Suprapubic skin (tissue), 4 donors: ENCODE measurements around the gene ZDHHC11B. TPM values are rescaled to one million over a fixed set of nuclear protein-coding genes. Genes with fewer than 3 reads are reported as not detected.
"Not testable (repeated sequence)": the region's sequence is repeated elsewhere in the genome, so short reads cannot be mapped to it uniquely, and the experiment has no call there.

Experiments
- DNase-seq, 2 donors: peaks; one replicate each; pipeline ENCODE4 v3.0.0-alpha.2; 2019; ENCODE audit warnings: low spot score in 2 of 2
- H3K27ac ChIP-seq: fragments of 200-600 bp; sonication (generic); one replicate; pipeline ENCODE4 v1.5.1; 2019
- H3K27me3 ChIP-seq: fragments of 200-600 bp; sonication (generic); one replicate; pipeline ENCODE4 v1.5.1; 2019
- H3K36me3 ChIP-seq: fragments of 200-600 bp; sonication (generic); one replicate; pipeline ENCODE4 v1.5.1; 2019
- H3K4me1 ChIP-seq: fragments of 200-600 bp; sonication (generic); one replicate; pipeline ENCODE4 v1.5.1; 2019
- H3K4me3 ChIP-seq: fragments of 200-600 bp; sonication (generic); one replicate; pipeline ENCODE4 v1.5.1; 2019; ENCODE audit warnings: mild to moderate bottlenecking
- H3K9me3 ChIP-seq: fragments of 200-600 bp; sonication (generic); one replicate; pipeline ENCODE4 v1.5.1; 2019
- CTCF ChIP-seq, 2 donors: fragments of 200-600 bp in 1 of 2; fragments of 450-650 bp in 1 of 2; sonication (generic) in 1 of 2; IDR thresholded peaks; one replicate each; pipeline ENCODE4 v1.5.1; 2016 to 2019; ENCODE audit warnings: antibody characterized with exemption in 2 of 2, mild to moderate bottlenecking in 1 of 2, moderate library complexity in 1 of 2
- EP300 ChIP-seq: sonication (generic); formaldehyde crosslinking; IDR thresholded peaks from one replicate; pipeline ENCODE4 v1.6.1; 2017; ENCODE audit warnings: antibody characterized with exemption
- POLR2A ChIP-seq, 2 donors: fragments of 450-650 bp; IDR thresholded peaks; one replicate each; pipeline ENCODE4 v1.6.1; 2017; ENCODE audit warnings: antibody characterized with exemption in 2 of 2, mild to moderate bottlenecking in 2 of 2, moderate library complexity in 2 of 2
- POLR2AphosphoS5 ChIP-seq, 3 donors: sonication (generic); formaldehyde crosslinking; IDR thresholded peaks; one replicate each; pipeline ENCODE4 v1.6.1; 2017; ENCODE audit warnings: antibody characterized with exemption in 3 of 3
- WGBS: methylation state at CpG from one replicate; pipeline ENCODE4 v1.1.5; 2018; 5-methylcytosine and 5-hydroxymethylcytosine counted together
- total RNA-seq, 4 donors: library from RNA; depleted of rRNA; stranded (reverse); fragments of >200 nt; gene quantifications; one replicate each; pipeline ENCODE4 v1.1.0, GENCODE V29; 2016

Gene ZDHHC11B
- total RNA-seq, 4 donors from 2014 or later: 9.3 to 35.2 (median 19.4) TPM

- H3K27me3 ChIP-seq: no peaks in the 10 kb centered on the region
- no peak overlapping the region for H3K27ac ChIP-seq
- peak in 1 of 2 donors; percentile 77 for DNase-seq
- H3K9me3 ChIP-seq: no peaks in the 10 kb centered on the region
- peaks cover under 1% of the 10 kb centered on the region for H3K4me1 ChIP-seq
- H3K36me3 ChIP-seq: no peaks in the 10 kb centered on the region
- 79% methylated on average over 10 of the region's 13 CpGs for WGBS
- H3K4me3 ChIP-seq: no peak overlapping the region
- TF ChIP-seq EP300 (no peak), POLR2A (IDR thresholded peaks at IDR 0.05) (no peak), CTCF (IDR thresholded peaks at IDR 0.05) (no peak), POLR2AphosphoS5 (IDR thresholded peaks at IDR 0.05) (no peak)
Measured at GRCh38 chr5:751496-751895, 33.0 kb downstream of the ZDHHC11B start.

GRCh38 chr5:750226-750625 lies 34.3 kb downstream of the ZDHHC11B start:
- not testable (repeated sequence) for H3K9me3 ChIP-seq, H3K27me3 ChIP-seq, H3K27ac ChIP-seq, H3K4me3 ChIP-seq, H3K36me3 ChIP-seq, DNase-seq, H3K4me1 ChIP-seq
- WGBS: 90% methylated on average over 18 of the region's 19 CpGs

GRCh38 chr5:749101-749670 lies 35.3 kb downstream of the ZDHHC11B start:
- H3K4me1 ChIP-seq: no peaks in the 10 kb centered on the region
- no peak overlapping the region for H3K27ac ChIP-seq
- WGBS: 90% methylated on average over 12 of the region's 14 CpGs
- H3K27me3 ChIP-seq: no peaks in the 10 kb centered on the region
- no peaks in the 10 kb centered on the region for H3K9me3 ChIP-seq
- peaks cover 3% of the 10 kb centered on the region for H3K36me3 ChIP-seq
- no peak overlapping the region for H3K4me3 ChIP-seq
- no peak for DNase-seq
- no peak for TF ChIP-seq CTCF (IDR thresholded peaks at IDR 0.05)
- TF ChIP-seq POLR2AphosphoS5 (IDR thresholded peaks at IDR 0.05): no peak
- no peak for TF ChIP-seq EP300
- TF ChIP-seq POLR2A (IDR thresholded peaks at IDR 0.05): no peak

- H3K36me3 ChIP-seq, H3K27me3 ChIP-seq, H3K4me1 ChIP-seq, H3K4me3 ChIP-seq, DNase-seq, H3K27ac ChIP-seq, H3K9me3 ChIP-seq: not testable (repeated sequence)
- 80% methylated on average over 17 of the region's 18 CpGs for WGBS
Measured at GRCh38 chr5:748011-748980, 36.2 kb downstream of the ZDHHC11B start.

- not testable (repeated sequence) for H3K9me3 ChIP-seq, H3K4me1 ChIP-seq, DNase-seq, H3K4me3 ChIP-seq, H3K27me3 ChIP-seq, H3K36me3 ChIP-seq, H3K27ac ChIP-seq
- WGBS: 84% methylated on average over 6 of the region's 9 CpGs
Measured at GRCh38 chr5:747303-747844, 37.2 kb downstream of the ZDHHC11B start.

- 87% methylated on average over 11 of the region's 11 CpGs for WGBS
- no peak for TF ChIP-seq POLR2AphosphoS5 (IDR thresholded peaks at IDR 0.05)
- no peak for TF ChIP-seq EP300
- no peak for TF ChIP-seq CTCF (IDR thresholded peaks at IDR 0.05)
- no peak for DNase-seq
- Histone ChIP-seq H3K27me3 (no peaks in the 10 kb centered on the region), H3K4me1 (no peaks in the 10 kb centered on the region), H3K4me3 (no peak overlapping the region), H3K9me3 (no peaks in the 10 kb centered on the region), H3K27ac (no peak overlapping the region), H3K36me3 (peaks cover 6% of the 10 kb centered on the region)
Measured at GRCh38 chr5:746258-746761, 38.2 kb downstream of the ZDHHC11B start.

- H3K27me3 ChIP-seq, H3K9me3 ChIP-seq, H3K27ac ChIP-seq, H3K36me3 ChIP-seq, H3K4me3 ChIP-seq, DNase-seq, H3K4me1 ChIP-seq: not testable (repeated sequence)
- WGBS: 92% methylated on average over 19 of the region's 23 CpGs
Measured at GRCh38 chr5:745272-746142, 39.0 kb downstream of the ZDHHC11B start.

GRCh38 chr5:743696-744404 lies 40.7 kb downstream of the ZDHHC11B start:
- H3K4me1 ChIP-seq, H3K4me3 ChIP-seq, DNase-seq, H3K27me3 ChIP-seq, H3K9me3 ChIP-seq, H3K27ac ChIP-seq, H3K36me3 ChIP-seq: not testable (repeated sequence)
- WGBS: 87% methylated on average over 11 of the region's 11 CpGs

- H3K4me3 ChIP-seq, H3K36me3 ChIP-seq, H3K4me1 ChIP-seq, H3K27me3 ChIP-seq, DNase-seq, H3K27ac ChIP-seq, H3K9me3 ChIP-seq: not testable (repeated sequence)
- WGBS: 89% methylated on average over 6 of the region's 6 CpGs
Measured at GRCh38 chr5:742276-742675, 42.3 kb downstream of the ZDHHC11B start.
